SK-N-SH treated with all-trans-retinoic acid at 6 μM for 48 hours (cell line): ENCODE measurements around the gene APLF.
"Not testable (repeated sequence)": the region's sequence is repeated elsewhere in the genome, so short reads cannot be mapped to it uniquely, and the experiment has no call there.

Experiments
- ATAC-seq: fragments of 200-7000 bp; cut with Tn5 transposase; 3 replicates; pipeline ENCODE4 v1.9.1; 2020; ENCODE audit warnings: mild to moderate bottlenecking, moderate library complexity
- ARNTL ChIP-seq: fragments of 450-650 bp; formaldehyde crosslinking; IDR thresholded peaks from 2 replicates; pipeline ENCODE4 v1.5.0; 2020; ENCODE audit warnings: low read depth, mild to moderate bottlenecking, moderate library complexity, borderline replicate concordance
- ESRRG ChIP-seq: fragments of 250-450 bp; sonication (Bioruptor Pico); IDR thresholded peaks from 2 replicates; pipeline ENCODE4 v1.6.1; 2021; ENCODE audit warnings: mild to moderate bottlenecking
- GLIS3 ChIP-seq: fragments of 250-450 bp; sonication (Bioruptor Pico); IDR thresholded peaks from 2 replicates; pipeline ENCODE4 v1.5.0; 2020; ENCODE audit warnings: mild to moderate bottlenecking, moderate library complexity
- OSR1 ChIP-seq: fragments of 250-450 bp; sonication (Bioruptor Pico); IDR thresholded peaks from 2 replicates; pipeline ENCODE4 v1.8.0; 2022; ENCODE audit warnings: moderate library complexity, mild to moderate bottlenecking, inconsistent platforms
- POU6F1 ChIP-seq: fragments of 250-450 bp; sonication (Bioruptor Pico); IDR thresholded peaks from 2 replicates; pipeline ENCODE4 v1.8.0; 2021; ENCODE audit warnings: low read depth, mild to moderate bottlenecking, moderate library complexity, borderline replicate concordance
- SNAI2 ChIP-seq: fragments of 250-450 bp; sonication (Bioruptor Pico); IDR thresholded peaks from 2 replicates; pipeline ENCODE4 v1.5.0; 2020; ENCODE audit warnings: mild to moderate bottlenecking, moderate library complexity
- TCF4 ChIP-seq: fragments of 250-450 bp; sonication (Bioruptor Pico); IDR thresholded peaks from 2 replicates; pipeline ENCODE4 v1.8.0; 2021; ENCODE audit warnings: mild to moderate bottlenecking, moderate library complexity, borderline replicate concordance
- TOX ChIP-seq: fragments of 250-450 bp; sonication (Bioruptor Pico); IDR thresholded peaks from 2 replicates; pipeline ENCODE4 v1.8.0; 2021; ENCODE audit warnings: mild to moderate bottlenecking, moderate library complexity, borderline replicate concordance
- TSHZ2 ChIP-seq: fragments of 250-450 bp; sonication (Bioruptor Pico); IDR thresholded peaks from 2 replicates; pipeline ENCODE4 v1.5.0; 2020; ENCODE audit warnings: mild to moderate bottlenecking, moderate library complexity
- ZC3H10 ChIP-seq: fragments of 250-450 bp; sonication (Bioruptor Pico); IDR thresholded peaks from 2 replicates; pipeline ENCODE4 v1.5.1; 2021; ENCODE audit warnings: mild to moderate bottlenecking, moderate library complexity
- ZFP3 ChIP-seq: fragments of 250-450 bp; sonication (Bioruptor Pico); IDR thresholded peaks from 2 replicates; pipeline ENCODE4 v1.5.0; 2020; ENCODE audit warnings: mild to moderate bottlenecking, moderate library complexity
- ZFP30 ChIP-seq: fragments of 450-650 bp; formaldehyde crosslinking; IDR thresholded peaks from 2 replicates; pipeline ENCODE4 v1.5.0; 2022; ENCODE audit warnings: mild to moderate bottlenecking, moderate library complexity
- ZNF565 ChIP-seq: fragments of 450-650 bp; formaldehyde crosslinking; conservative IDR thresholded peaks from 2 replicates; pipeline ENCODE4 v1.5.0; 2020; ENCODE audit warnings: low read depth, mild to moderate bottlenecking, moderate library complexity
- ZNF70 ChIP-seq: fragments of 450-650 bp; formaldehyde crosslinking; IDR thresholded peaks from 2 replicates; pipeline ENCODE4 v1.5.0; 2020; ENCODE audit warnings: mild to moderate bottlenecking, moderate library complexity
- TF ChIP-seq, protein P1 (sequence below): fragments of 250-450 bp; sonication (Bioruptor Pico); IDR thresholded peaks from 2 replicates; pipeline ENCODE4 v1.5.1; 2020; ENCODE audit warnings: low read depth, mild to moderate bottlenecking, moderate library complexity

The APLF gene

DNA sequence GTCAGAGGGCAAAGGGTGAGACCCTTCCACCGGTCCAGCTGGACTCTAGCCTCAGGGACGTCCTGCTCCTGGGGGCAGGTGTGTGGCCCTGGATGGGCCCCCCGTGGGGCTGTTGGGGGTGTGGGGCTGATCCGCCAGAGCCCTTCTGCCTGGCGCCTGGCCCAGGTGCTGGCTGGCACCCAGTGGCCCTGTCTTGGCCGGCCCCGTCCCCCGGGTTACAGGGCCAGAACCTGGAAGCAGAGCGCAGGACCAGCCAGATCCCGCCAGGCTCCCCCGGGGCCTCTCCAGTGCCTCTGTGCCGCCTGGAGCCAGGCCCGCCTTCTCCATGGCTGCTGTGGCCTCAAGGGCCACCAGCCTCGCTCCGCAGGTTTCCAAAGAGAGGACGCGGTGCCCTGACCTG lies 62.3 kb downstream of the APLF start:
- not testable (repeated sequence) for ATAC-seq

DNA sequence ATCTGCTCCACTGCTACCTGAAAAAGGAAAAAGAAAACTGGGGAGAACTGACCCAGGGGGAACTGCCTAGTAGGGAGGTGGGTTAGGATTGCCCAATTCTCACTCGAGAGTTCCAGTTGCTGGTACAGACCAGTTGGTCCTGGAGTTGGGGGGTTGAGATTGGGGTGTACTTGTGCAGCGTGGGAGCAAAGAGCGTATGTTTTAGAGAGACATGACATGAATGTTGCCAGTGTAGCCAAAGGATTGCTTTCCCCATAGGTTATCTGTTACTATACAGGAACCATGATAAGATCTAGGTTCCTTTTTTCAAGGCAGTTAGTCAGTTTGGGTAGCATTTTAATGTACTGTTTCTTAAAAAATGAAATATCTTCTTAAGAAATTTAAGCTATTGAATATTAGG lies 68.6 kb downstream of the APLF start:
- no peak for TF ChIP-seq ESRRG (CRISPR knock-in tag)
- TF ChIP-seq TSHZ2 (CRISPR knock-in tag) = no peak
- TF ChIP-seq TOX (CRISPR knock-in tag) = no peak
- ATAC-seq = no peak

GRCh38 chr2:68537011-68537410 lies 69.6 kb downstream of the APLF start:
- no peak for ATAC-seq
- no peak for TF ChIP-seq ZNF70 (CRISPR knock-in tag)
- no peak for TF ChIP-seq POU6F1
- no peak for TF ChIP-seq ZC3H10 (CRISPR knock-in tag)
- no peak for TF ChIP-seq ZFP3 (CRISPR knock-in tag)
- TF ChIP-seq ZNF565 (CRISPR knock-in tag) = no peak
- TF ChIP-seq TOX (CRISPR knock-in tag) = no peak
- no peak for TF ChIP-seq SNAI2 (CRISPR knock-in tag)
- TF ChIP-seq ZFP30 (CRISPR knock-in tag) = no peak

- no peak for ATAC-seq
- TF ChIP-seq POU6F1 (no peak), OSR1 (no peak), ZNF70 (CRISPR knock-in tag) (no peak), ZFP30 (CRISPR knock-in tag) (no peak), ARNTL (CRISPR knock-in tag) (no peak), TCF4 (CRISPR knock-in tag) (no peak), TOX (CRISPR knock-in tag) (no peak), ZFP3 (CRISPR knock-in tag) (no peak), ZNF565 (CRISPR knock-in tag) (no peak), ZC3H10 (CRISPR knock-in tag) (no peak)
- TF ChIP-seq, protein P1, sequence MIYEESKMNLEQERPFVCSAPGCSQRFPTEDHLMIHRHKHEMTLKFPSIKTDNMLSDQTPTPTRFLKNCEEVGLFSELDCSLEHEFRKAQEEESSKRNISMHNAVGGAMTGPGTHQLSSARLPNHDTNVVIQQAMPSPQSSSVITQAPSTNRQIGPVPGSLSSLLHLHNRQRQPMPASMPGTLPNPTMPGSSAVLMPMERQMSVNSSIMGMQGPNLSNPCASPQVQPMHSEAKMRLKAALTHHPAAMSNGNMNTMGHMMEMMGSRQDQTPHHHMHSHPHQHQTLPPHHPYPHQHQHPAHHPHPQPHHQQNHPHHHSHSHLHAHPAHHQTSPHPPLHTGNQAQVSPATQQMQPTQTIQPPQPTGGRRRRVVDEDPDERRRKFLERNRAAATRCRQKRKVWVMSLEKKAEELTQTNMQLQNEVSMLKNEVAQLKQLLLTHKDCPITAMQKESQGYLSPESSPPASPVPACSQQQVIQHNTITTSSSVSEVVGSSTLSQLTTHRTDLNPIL (CRISPR knock-in tag) = no peak
Observed at GRCh38 chr2:68537809-68538208, 70.4 kb downstream of the APLF start.

GRCh38 chr2:68544811-68545210 lies 77.4 kb downstream of the APLF start:
- no peak for TF ChIP-seq GLIS3 (CRISPR knock-in tag)
- no peak for TF ChIP-seq TSHZ2 (CRISPR knock-in tag)
- no peak for TF ChIP-seq SNAI2 (CRISPR knock-in tag)
- no peak for ATAC-seq
